NCI-H2196 (cell line): ENCODE data around the gene EML4.

Experiments
- DNase-seq: peaks from one replicate; lab custom pipeline; 2025; ENCODE audit not compliant: unreplicated experiment; lab: John Stamatoyannopoulos, UW

Gene EML4

GRCh38 chr2:42194428-42194827, 25.3 kb downstream of the EML4 start:
- DNase-seq: no peak

DNA sequence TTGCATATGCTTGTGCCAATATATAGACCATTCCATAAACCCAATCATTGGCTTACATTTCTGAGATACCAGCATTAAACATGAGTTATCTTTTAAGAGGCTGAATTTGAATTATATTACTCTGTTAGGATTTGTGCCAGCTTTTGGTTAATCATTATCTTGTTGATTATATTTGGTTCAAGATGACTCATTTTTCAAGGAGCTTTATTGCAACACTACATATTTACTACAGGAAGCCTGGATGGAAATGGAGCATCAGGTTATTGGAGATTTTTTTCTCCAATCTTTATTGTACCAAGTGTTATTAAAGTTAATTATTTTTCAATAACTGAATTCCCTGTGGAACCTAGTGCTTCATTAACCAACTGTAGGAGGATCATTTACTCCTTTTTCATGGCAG, 26.4 kb downstream of the EML4 start:
- peak; percentile 23 for DNase-seq

GRCh38 chr2:42196070-42196402, 26.9 kb downstream of the EML4 start:
- no peak for DNase-seq

DNA sequence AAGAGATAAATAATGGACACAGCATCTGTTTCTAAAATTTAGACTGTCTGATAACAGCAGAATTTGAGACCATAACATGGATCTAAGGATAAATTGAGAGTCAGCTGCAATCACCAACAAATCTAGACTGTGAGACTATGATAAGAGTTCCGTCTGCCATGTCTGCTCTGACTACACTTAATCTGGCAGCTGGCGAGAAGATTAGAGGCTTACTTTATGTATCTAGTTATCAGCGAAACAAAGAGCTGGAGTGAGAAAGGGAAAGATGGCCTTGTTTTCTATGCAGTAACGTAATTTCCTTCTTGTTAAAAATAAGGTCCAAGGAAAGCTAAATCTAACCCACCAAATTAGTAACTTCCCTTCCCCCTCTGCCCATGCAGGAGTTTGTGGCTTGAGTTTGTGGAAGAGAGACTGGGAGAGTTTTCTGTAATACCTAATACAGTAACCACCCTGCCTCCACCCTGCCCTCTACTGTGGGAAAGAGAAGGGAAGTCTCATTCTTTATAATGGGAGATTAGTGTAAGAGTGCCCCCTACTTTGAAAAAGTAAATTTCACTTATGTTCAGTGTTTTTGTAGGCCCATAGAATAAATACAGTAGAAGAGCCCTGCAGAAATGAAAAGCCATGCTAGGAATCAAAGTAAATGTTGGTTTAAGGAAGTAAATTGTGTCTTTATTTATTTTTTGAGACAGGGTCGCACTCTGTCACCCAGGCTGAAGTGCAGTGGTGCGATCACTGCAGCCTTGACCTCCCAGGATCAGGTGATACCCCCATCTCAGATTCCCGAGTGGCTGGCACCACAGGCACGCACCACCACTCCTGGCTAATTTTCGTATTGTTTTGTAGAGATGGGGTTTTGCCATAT, 27.5 kb downstream of the EML4 start:
- DNase-seq: peak; percentile 19

- DNase-seq: no peak
Observed at GRCh38 chr2:42197792-42198191, 28.6 kb downstream of the EML4 start.

- no peak for DNase-seq
Observed at GRCh38 chr2:42198466-42198865, 29.3 kb downstream of the EML4 start.

- DNase-seq: no peak
Observed at GRCh38 chr2:42199002-42199401, 29.8 kb downstream of the EML4 start.

- no peak for DNase-seq
Observed at GRCh38 chr2:42199626-42200025, 30.5 kb downstream of the EML4 start.

DNA sequence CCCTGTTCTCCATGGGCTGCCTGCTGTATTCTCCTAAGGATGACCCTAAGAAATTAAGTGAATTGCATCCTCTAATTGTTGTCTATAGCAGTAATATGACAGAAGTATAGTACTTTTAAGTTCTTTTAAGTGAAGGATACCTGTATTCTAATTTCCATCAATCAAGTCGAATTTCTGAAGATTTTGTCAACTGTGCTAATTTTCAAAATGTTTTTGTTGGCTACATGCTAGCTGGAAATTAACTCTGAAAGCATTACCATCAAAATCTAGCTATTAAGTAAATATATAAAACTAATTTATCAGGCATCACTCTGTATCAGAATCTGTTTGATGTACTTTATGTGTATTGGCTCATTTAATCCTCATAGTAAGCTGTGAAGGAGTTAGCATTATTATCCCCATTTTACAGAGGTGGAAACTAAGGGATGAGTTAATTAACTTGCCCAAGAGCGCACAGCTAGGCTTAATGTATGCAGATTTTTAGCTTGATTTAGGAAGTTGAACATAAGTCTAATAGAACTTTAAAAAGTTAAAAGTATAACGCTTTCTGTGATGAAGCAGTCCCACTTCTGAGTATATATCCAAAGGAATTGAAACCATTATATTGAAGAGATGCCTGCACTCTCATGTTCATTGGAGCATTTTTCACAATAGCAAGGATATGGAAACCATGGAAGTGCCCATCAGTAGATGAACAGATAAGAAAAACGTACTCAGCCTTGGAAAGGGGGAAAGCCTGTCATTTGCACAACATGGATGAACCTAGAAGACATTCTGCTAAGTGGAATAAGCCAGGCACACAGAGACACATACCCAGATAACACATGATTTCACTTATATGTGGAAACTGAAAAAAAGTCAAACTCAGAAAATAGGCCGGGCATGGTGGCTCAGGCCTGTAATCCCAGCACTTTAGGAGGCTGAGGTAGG, 32.0 kb downstream of the EML4 start:
- no peak for DNase-seq

GRCh38 chr2:42202634-42203008, 33.5 kb downstream of the EML4 start:
- DNase-seq: no peak

GRCh38 chr2:42203792-42204191, 34.6 kb downstream of the EML4 start:
- DNase-seq: no peak

DNA sequence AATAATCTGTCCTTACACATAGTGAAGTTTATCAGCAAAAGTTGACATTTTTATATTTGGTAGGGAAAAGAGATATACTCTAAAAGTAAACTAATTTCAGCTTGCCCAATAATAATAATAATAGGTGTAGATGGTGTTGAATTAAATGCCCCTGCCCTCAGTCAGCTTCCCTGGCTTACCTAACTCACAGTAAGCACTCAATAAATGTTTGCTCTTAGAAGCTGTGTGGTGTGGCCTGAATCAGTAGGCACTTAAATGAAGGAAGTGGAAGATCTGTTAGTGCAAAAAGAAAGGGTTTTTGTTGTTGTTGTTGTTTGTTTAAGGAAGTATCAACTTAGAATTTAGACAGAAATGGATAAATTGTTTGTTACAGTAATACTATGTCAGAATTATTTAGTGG, 36.2 kb downstream of the EML4 start:
- no peak for DNase-seq

GRCh38 chr2:42207826-42208225, 38.7 kb downstream of the EML4 start:
- no peak for DNase-seq

DNA sequence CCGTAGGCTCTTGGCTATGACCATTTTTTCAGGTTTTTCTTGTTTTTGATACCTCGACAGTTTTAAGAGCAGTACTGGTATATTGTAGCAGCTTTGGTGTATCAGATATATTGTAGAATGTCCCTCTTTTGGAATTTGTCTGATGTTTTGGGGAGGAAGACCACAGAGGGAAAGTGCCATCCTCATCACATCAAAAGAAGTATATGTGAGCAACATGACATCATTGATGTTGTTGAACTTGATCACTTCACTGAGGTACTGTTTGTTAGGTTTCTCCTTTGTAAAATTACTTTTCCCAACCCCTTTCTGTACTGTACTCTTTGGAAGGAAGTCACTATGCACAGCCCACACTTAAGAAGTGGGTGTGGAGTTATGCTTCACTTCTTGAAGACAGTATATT, 41.0 kb downstream of the EML4 start:
- no peak for DNase-seq

- DNase-seq: no peak
Observed at GRCh38 chr2:42211291-42211690, 42.1 kb downstream of the EML4 start.

DNA sequence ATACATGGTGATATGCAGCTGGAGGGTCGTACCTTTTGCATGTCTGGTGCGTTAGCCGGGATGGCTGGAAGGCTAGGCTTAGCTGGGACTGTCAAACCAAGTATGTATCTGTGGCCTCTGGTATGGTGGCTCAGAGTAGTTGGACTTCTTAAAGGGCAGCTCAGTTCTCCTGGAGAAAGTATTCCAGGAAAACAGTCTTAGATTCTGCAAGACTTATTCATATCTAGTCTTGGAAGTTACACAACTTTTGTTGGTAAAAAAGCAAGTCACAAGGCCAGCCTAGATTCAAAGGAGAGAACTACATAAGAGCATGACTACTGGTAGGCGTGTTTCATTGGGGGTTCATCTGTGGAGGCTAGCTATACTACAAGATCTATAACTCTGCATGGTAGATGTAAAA, 45.5 kb downstream of the EML4 start:
- no peak for DNase-seq

- DNase-seq: no peak
Observed at GRCh38 chr2:42216694-42217093, 47.5 kb downstream of the EML4 start.

DNA sequence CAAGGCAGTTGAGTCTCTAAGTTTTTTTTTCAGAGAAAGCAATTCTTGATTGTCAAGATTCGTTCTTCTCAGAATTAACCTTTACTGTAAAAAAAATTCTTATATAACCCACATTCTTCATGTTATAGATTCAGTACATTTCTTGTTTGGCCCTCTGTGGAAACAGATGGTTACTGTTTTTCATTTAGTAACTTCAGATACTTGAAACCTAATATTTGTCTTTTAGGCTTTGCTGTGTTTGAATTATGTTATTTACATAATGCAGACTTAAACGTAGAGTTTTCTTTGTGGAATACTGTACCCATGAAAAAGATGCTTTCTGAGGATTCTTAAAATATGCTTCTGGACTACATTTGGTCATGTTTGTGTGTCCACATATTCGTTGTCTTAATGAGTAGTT, 48.2 kb downstream of the EML4 start:
- DNase-seq: no peak

- DNase-seq: no peak
Observed at GRCh38 chr2:42217914-42218313, 48.8 kb downstream of the EML4 start.

DNA sequence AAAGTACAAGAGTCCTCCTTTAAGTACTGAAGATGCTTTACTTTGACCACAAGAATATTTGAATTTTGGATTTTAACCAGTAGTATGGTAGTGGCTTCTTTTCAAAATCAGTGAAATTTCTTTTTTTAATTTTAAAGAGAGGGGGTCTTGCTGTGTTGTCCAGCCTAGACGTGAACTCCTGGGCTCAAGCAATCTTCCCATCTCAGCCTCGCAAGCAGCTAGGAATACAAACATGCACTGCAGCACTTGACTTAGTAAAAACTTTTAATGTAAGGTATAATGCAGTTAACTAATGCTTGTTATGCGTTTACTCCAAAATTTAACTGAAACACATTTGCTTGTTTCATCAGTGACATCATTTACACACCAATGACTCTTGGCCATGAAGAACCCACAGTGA, 49.6 kb downstream of the EML4 start:
- no peak for DNase-seq

DNA sequence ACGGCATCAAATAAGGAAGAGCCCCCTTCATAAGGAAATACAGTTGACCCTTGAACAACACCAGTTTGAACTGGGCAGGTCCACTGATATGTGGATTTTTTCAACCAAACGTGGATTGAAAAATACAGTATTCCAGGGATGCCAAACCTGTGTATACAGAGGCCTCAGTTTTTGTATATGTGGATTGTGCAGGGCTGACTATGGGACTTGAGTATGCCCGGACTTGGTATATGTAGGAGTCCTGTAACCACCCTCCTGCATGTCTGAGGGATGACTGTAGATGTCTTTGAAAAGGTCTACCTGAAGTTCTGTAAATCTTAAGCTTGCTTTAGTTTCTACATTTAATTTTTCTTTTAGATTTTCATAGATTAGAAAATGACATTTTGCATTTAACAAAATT, 50.0 kb downstream of the EML4 start:
- DNase-seq: no peak

DNA sequence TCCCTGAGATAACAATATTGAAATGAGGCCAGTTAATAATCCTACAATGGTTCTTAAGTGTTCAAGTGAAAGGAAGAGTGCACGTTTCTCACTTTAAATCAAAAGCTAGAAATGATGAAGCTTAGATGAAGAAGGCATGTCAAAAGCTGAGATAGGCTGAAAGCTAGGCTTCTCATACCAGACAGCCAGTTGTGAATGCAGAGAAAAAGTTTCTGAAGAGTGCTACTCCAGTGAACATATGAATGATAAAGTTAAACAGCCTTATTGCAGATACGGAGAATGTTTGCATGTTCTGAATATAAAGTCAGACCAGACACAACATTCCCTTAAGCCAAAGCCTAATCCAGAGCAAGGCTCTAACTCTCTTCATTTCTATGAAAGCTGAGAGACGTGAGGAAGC, 51.4 kb downstream of the EML4 start:
- no peak for DNase-seq
